Amniotic epithelial cell (primary cell): ENCODE data around the gene SERPINB5.
A peak's percentile ranks its signal among the peaks of the same experiment; 100 is the strongest.

Experiments
- DNase-seq: peaks from one replicate; pipeline ENCODE4 v3.0.0-alpha.2; 2010; ENCODE audit warnings: low read depth

The SERPINB5 gene

DNA sequence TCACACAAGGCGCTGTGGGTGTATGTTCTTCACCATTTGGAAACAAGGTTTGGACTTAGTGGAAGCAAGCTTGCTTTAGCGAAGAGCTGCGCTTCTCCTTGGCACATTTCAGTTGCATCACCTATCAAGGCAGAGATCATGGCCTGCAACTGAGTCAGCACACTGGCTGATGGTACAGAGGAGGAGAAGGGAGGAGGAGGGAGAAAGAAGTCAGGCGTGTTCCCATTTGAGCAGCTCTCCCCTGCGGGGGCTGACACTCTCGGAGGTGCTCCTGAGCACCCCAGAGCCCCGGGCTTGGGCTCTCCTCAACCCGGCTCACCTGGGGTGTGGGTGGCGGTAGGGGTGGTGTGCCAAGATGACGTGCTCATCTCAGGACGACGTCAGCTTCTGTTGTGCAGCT, 6.0 kb upstream of the SERPINB5 start:
- DNase-seq: peak; percentile 49

DNA sequence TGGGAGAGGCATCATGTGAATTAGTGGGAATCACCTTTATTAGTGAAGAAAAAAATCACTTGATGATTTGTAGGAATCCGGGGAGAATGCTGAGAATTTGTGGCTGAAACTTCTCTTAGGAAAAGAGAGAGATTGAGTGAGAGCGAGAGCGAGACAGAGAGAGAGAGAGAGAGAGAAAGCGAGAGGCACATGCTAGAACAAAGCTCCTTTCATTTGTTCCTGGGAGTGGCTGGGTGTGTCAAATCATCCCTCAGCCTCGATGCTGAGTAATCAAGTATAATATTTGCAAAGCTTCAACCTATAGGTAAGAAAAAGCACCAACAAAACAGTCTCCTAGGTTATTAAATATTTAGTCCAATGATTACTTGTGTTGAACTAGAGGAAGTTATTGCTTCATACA, 4.4 kb upstream of the SERPINB5 start:
- no peak for DNase-seq

DNA sequence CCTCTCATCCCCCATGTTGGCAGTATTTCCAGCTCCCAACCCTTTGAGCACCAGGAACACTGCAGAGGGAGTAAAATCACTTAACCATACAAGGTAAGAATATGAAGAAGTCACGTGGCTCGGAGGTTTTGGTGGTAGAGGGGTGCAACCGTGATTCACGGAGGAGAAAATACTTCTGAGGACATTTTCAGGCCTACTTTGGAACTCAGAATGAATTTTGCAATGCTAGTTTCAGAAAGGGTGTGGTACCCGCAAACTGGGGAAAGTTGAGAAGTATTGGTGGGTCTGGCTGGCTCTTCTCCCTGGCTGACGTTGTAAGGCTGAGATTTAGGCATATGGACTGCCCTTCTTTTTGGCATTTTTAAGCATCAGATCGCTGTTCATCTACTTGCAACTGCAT, 442 bp downstream of the SERPINB5 start:
- no peak for DNase-seq

DNA sequence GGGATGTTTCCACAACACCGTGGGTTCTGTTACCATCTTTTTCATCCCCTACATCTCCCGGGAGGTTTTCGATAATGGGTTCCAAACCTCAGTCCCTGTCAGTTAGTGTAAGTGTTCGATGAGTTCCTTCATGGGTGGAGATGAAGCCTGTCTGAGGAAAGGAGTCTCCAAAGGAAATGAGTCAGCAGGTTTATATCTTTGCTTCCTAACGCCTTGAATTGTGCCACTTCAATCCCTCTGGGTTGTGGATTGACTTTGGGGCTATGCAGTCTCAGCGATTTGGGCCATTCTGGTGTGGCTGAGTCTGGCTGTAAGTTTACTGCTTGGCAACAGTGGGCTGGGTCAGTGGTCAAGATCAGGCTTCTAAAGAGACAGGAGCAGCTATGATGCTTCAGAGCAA, 1.2 kb downstream of the SERPINB5 start:
- no peak for DNase-seq

DNA sequence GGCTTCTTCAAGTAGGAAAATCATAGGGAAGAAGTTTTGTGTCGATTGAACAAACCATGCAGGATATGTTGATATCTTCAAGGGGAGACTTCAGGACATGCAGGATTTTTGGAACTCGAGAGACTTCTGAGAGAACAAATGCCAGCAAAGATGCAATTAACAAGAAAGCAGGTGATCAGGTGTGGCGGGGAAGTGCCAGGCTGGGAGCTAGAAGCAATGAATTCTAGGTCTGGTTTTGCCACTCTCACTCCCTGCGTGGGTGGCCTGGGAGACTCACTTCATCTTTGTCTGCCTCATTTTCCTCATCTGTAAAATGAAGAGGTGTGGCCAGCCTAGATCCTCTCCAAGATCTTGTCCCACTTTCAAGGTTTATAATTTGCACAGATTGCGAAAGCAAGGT, 3.1 kb downstream of the SERPINB5 start:
- DNase-seq: no peak

DNA sequence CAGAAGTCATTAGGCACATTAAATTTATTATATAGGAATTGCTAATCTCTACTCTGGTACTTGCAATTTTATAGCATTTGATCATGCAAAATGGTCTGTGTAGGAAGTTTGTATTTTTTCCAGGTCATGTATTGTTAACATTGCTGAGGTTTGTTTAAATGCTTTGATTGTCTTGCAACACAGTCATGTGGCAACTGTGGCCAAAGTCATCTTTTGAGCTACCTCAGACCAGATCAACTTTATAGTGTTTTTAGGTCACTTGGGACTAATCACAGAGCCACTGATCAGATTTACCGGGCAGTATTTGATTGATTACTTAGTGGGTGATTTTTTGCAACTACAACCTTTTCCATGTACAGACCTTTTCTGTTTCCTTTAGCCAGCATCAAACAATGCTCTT, 3.7 kb downstream of the SERPINB5 start:
- DNase-seq: no peak

DNA sequence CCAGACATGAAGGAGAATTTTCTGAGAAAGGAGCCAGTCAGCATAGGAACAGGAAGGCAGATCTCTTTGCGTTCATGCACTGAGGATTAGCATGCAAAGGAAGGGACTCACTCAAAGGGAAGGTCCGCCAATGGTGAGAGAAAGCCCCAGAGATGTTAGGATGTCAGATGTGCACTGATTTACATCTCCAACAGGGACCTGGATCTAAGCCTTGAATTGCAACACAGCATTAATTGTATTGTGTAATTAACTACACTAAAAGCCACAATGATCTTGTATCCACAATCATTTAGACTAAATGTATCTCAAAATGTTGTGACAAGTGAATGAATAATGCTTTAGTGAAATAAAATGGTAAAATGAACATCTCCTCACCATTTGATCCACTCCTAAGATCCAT, 4.2 kb downstream of the SERPINB5 start:
- no peak for DNase-seq

DNA sequence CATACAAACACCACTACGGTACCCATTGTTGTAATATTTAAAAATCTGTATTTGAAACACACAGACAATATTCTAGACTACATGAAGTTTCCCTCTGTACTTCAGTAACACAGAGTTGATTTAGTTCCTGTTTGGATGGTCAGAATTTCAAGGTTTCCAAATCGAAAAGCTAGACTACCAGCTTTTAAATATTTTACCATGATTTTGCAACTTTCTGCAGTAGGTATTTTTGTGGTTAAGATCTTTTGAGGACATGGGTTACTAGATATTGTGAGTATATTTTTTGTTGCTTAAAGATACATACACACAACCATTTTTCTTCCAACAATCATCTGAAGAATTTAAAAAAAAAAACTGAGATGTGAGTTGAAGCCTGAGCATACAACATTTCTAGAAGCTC, 10.9 kb downstream of the SERPINB5 start:
- peak; percentile 23 for DNase-seq

DNA sequence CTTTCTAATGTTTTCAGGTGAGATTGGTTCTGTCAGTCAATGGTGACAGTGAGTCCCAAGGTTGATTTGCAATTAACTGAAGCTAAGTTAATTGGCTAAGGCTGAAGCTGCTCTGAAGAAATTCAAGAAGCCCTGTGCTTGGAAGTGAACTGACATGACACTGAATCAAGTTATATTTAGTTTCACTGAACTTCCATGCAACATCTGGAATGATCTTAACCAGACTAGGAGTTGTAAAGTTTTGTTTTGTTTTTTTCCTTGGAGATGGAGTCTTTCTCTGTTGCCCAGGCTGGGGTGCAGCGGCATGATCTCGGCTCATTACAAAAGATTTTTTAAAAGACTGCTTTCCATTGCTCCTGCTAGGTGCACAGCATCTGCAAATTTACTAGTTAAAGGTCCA, 11.4 kb downstream of the SERPINB5 start:
- DNase-seq: no peak

DNA sequence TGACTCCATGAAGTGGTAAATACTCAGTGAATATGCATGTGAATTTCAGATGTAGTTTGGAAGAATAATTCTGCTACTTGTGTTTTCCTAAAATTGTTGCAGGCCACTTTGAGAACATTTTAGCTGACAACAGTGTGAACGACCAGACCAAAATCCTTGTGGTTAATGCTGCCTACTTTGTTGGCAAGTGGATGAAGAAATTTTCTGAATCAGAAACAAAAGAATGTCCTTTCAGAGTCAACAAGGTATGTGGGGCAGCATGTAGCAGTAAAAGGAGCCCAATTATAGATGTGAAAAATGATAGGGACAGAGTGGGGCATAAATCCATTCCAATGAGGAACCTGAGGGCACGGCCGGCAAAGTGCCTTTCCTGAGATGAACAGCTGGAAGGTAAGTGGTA, 16.1 kb downstream of the SERPINB5 start:
- peak; percentile 11 for DNase-seq

DNA sequence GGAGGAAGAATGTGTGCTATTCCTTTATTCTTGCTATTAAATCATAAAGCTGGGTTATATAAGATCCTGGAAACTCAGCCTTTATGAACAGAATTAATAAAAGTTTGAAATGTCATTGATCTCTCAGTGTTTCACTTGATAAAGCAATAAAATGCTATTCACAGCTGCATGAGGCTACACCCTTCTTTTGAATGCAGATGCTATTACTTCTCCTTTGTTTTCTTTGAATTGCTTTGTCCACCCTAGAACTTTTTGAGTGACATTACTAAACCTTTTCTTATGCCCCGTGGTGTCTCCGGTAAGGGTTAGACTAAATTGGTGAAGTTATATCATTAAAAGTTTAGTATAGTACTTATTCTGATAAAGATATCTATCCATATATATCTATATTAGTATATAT, 18.9 kb downstream of the SERPINB5 start:
- no peak for DNase-seq

DNA sequence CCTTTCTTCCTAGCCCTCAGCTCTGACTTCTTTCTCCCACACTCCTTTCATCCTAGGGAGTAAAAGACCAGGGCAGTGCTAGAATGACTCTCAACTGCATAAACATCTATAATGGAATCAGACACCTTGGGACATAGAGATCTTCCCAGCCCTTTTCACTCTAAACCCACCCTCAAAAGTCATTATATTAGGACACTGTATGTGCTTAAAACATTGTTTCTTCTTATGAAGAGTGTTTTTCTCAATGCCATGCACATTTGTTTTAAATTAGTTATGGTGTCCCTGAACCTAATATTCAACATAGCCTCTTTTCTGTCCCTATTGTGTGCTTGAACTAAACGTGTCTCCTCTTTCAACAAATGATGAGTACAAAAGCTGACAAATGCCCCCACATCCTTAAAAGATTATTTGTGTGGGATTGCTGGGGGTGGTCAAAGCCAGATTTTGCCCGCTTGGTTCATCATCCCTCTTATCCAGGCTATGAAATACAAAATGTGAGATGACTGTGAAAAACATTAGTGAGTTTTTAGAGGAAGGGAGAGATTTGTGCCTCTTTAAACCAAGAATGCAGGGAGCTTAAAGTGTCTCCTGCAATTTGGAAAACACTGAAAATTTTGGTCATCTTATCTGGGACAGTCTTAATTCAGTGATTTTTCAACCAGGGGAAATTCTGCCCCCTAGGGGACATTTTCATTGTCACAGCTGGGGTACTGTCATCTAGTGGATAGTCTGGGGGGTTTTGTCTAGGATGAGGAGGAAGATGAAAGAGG, 29.0 kb downstream of the SERPINB5 start:
- peak; percentile 11 for DNase-seq

DNA sequence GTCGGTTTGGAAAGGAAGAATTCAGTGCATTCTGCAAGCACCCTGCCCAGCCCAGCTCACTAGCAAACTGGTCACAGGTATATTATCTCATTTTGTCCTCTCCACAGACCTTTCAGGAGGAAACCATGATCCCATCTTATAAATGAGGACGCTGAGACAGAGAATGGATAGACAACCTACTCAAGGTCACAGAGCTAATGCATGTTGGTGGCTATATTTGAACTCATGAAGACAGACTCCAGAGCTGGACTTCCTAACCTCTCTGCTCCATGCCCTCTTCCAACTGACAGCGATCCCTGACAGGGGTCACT, 29.5 kb downstream of the SERPINB5 start:
- DNase-seq: no peak

DNA sequence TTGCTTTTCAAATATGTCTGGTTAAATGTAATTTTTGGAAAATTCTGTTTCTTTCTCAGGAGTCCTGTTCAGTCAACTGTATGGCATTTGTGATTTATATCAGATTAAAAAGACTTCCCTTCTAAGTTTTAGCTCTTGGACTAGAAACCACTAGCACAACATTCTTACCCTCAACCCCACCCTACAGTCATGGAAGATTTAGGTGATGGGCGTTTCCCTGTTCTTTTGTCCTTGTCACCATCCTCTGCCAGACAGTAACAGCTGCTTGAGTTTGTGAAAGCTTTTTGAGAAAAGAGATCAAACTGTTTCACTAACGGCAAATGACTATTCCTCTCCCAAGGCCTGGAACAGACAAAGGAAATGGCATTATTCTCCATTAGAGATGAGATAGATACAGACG, 31.8 kb downstream of the SERPINB5 start:
- DNase-seq: no peak

DNA sequence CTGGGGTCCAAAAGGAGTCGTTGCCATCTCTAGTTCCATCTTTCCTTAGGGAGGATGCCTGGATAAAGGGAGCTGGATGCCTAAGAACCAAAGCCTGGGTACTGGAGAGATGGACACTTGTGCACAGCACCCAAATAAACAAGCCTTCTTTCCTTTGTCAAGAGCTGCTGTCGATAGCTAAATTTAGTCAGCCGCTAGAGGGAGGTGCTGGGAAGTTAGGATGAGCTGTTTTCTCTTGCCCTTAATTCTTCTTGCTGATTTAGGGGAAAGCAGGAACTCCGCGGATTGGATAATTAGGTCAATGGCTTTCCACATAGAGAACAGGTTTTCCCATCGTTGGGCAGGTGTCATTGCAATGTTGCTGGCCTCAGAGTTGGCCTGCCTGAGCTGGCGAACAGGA, 34.5 kb downstream of the SERPINB5 start:
- DNase-seq: peak; percentile 46

DNA sequence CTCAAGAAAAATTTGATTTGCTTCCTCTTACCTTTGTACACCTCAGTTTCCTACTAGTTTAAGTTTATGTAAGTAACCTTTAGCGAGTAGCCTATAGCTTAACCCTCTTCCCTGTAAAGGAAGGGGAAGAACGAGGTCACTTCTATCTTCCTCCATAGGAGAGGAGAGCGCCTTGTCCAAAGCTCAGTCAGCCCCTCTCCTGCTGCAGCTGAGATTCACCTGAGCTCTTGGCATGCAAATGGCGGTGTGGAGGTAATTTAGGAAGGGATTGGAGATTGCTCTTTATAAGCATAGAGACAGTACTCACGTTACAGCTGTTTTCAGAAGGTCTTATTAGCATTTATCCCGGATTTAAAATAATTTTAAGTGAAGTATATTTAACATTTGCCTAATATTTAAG, 37.6 kb downstream of the SERPINB5 start:
- no peak for DNase-seq

DNA sequence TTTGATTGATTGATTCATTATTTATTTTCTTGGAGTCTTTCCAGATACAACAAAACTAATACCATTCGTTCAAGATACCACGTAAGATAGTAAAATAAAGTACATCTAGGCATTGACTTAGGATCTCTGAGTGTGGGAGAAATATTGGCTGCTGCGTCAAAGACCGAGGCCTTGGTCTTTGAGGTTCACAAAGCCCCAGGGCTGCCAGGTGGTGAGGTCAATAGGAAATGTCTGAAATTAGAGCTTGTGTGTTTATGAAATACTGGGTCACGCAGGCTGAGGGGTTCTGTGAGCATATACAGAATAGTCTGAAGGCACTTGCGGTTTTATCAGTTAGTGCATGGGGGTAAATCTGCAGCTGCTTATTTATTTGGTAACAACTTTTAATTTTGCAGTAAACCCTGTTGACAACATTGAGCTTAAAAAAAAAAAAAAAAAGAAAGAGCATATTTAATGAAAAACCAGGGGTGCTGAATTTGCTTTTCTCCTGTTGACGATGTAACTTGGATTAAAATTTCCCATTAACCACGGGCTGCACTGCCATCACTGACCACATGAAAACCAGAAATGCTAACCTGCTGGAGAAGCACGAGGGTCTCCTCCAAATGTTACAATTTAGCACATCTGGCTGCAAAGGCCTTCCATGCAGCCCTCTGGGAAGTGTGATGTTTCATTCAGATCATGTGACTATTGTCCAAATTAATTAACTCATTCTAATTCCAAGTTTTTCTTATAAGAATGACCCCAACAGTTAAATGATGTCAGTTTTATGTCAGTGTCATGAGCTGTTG, 38.3 kb downstream of the SERPINB5 start:
- DNase-seq: no peak

DNA sequence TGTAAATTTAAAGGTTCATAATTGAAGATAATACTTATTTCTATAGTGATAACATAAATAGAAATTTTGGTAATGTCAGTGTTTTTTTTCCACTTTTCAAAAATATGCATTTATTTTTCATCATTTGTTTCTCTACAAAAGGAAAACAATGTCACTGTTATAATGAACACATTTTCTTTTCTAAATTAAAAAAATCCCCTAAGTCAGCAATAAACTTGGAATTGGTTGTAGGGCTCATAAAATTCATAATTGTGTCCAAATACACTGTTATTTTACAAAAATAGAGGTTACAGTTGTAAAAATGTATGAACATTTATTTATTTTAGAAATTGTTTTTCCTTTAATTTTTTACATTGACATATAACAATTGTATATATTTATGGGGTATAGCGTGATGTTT, 39.0 kb downstream of the SERPINB5 start:
- DNase-seq: no peak

DNA sequence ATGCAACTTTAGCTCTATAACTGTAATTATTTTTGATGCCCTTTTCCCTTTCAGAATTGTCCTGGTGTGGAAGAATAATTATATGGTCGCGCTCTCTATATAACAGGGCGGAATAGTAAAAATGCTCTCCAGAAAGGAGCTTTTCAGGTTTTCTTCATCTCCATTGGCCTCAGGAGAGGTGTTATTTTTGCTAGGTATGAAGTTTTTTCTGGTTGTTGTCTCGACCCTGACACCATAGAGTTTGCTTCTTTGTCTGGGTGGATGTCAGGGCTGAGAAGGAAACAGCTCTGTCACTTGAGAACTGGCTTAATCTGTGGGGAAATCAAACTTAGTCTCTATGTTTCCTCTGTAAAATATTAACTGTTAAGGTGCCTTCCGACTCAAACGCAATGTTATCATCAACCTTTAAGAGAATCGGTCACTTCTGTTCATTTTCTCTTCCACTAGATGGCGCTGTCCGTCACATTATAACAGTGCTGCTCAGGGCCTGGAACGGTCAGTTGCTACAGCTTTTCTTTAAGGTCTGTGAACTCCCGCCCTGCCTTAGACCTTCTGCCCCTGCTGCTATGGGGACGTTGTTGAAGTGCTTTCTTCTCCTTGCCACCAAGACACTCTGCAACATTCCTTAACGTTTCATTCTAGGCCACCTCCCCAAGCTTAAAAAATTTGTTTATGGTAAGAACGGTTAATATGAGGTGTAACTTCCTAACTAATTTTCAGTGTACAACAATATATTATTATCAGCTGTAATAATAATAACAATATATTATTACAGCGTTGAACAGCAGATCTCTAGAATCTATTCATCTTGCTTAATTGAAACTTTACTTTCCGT, 41.6 kb downstream of the SERPINB5 start:
- peak; percentile 62 for DNase-seq

DNA sequence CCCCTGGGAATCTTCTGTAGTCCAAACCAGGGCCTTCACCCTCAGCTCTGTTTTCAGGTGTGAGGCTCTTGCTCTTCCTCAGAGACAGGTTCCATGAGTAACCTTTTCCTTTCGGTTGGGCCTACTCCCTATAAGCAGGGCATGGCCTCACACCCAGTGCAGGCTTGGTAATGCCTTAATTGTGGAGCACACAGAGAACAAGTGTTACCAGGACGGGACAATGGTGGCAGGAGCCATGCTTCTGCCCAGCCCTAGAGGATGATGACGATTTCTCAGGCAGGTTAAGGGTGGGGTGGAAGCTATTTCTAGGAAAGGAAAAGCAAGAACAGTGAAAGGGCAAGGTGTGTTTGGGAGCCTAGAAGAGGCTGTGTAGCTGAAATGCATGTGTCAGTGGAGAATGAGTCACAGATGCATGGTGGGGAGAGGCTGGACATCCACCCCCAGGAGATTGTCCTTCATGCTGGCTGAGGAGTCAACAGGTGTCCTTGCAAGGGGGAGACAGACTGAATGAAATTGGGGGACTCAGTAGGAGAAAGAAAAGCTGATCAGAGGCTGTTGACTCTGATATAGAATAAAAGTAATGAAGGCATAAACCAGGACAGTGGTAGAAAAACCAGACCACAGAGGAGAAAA, 43.4 kb downstream of the SERPINB5 start:
- no peak for DNase-seq

DNA sequence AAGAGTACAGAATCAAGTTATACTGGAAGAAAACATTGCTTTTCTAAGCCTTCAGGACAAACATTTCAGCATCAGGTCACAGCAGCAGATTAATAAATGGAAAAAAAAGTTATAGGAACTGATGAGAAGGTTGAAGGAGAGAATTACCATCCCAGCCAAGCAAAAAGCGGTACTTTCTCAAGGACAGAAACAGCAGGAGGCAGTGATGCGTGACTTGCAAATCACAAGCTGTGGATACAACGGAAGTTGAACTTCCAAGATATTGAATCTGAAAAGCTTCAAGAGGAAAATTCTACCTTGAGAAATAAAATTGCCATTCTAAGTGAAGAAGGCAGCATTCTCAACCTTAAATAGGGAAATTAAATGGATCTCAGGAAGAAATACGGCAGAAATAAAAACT, 46.9 kb downstream of the SERPINB5 start:
- peak; percentile 5 for DNase-seq

DNA sequence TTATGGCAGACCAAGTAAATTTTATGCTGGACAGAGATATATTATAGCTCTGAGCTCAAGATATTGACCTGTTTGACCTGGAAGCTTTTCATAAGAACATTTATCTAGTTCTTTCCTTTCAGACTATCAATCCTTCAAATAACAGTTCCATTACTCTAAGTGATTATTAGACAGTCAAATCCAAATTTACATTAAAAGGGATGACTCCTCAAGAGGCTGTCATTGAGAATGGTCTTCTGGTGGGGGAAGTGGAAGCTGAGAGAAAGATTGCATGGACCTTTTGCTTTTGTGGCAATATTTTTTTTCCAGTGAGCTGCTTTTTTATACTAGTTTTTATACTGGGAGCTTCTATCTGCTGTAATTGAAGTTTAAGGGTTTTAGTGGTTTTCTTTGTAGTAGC, 50.5 kb downstream of the SERPINB5 start:
- DNase-seq: no peak
